Activated naive CD8-positive, alpha-beta T cell treated with anti-CD3 and anti-CD28 coated beads, Interleukin-2, amount 50 U/mL, for 24 hours (primary cell): ENCODE results near the gene SLC41A1.

Source experiments
- ATAC-seq: fragments of 150-1000 bp; cut with Tn5 transposase; one replicate; pipeline ENCODE4 v1.10.0; 2021
- DNase-seq: peaks from one replicate; pipeline ENCODE4 v3.0.0; 2021
- H3K27ac Mint-ChIP-seq: one replicate; pipeline ENCODE4 v1.8.0; 2021; ENCODE audit warnings: mild to moderate bottlenecking, mixed read lengths
- H3K27me3 Mint-ChIP-seq: one replicate; pipeline ENCODE4 v1.8.0; 2021; ENCODE audit warnings: mixed read lengths
- H3K36me3 Mint-ChIP-seq: one replicate; pipeline ENCODE4 v1.8.0; 2021; ENCODE audit warnings: low read depth, mixed read lengths
- H3K4me1 Mint-ChIP-seq: one replicate; pipeline ENCODE4 v1.8.0; 2021; ENCODE audit warnings: mixed read lengths
- H3K4me3 Mint-ChIP-seq: one replicate; pipeline ENCODE4 v1.8.0; 2021; ENCODE audit warnings: mild to moderate bottlenecking, moderate library complexity, mixed read lengths
- H3K9me3 Mint-ChIP-seq: one replicate; pipeline ENCODE4 v1.8.0; 2021; ENCODE audit warnings: mixed read lengths

SLC41A1 gene

GRCh38 chr1:205741681-205742080, 71.3 kb downstream of the SLC41A1 start:
- ATAC-seq = no peak
- H3K36me3 Mint-ChIP-seq = peaks cover 39% of the 10 kb centered on the region
- H3K4me1 Mint-ChIP-seq = peaks cover 49% of the 10 kb centered on the region
- no peaks in the 10 kb centered on the region for H3K27me3 Mint-ChIP-seq
- H3K27ac Mint-ChIP-seq = no peak overlapping the region
- DNase-seq = no peak
- H3K9me3 Mint-ChIP-seq = no peaks in the 10 kb centered on the region
- H3K4me3 Mint-ChIP-seq = no peak overlapping the region

GRCh38 chr1:205739348-205740160, 73.4 kb downstream of the SLC41A1 start:
- no peaks in the 10 kb centered on the region for H3K9me3 Mint-ChIP-seq
- no peak overlapping the region for H3K27ac Mint-ChIP-seq
- H3K4me1 Mint-ChIP-seq = peaks cover 47% of the 10 kb centered on the region
- no peaks in the 10 kb centered on the region for H3K27me3 Mint-ChIP-seq
- ATAC-seq = no peak
- DNase-seq = no peak
- H3K4me3 Mint-ChIP-seq = no peak overlapping the region
- H3K36me3 Mint-ChIP-seq = peaks cover 37% of the 10 kb centered on the region
